Stimulated activated CD4-positive, alpha-beta T cell treated with anti-CD3 and anti-CD28 coated beads, Interleukin-4, amount 100 ng/mL, for 1 hour (primary cell): Measurements from ENCODE around the gene VWA5A.

Source experiments
- DNase-seq: peaks from one replicate; pipeline ENCODE4 v3.0.0-alpha.2; 2020

The VWA5A gene, protein sequence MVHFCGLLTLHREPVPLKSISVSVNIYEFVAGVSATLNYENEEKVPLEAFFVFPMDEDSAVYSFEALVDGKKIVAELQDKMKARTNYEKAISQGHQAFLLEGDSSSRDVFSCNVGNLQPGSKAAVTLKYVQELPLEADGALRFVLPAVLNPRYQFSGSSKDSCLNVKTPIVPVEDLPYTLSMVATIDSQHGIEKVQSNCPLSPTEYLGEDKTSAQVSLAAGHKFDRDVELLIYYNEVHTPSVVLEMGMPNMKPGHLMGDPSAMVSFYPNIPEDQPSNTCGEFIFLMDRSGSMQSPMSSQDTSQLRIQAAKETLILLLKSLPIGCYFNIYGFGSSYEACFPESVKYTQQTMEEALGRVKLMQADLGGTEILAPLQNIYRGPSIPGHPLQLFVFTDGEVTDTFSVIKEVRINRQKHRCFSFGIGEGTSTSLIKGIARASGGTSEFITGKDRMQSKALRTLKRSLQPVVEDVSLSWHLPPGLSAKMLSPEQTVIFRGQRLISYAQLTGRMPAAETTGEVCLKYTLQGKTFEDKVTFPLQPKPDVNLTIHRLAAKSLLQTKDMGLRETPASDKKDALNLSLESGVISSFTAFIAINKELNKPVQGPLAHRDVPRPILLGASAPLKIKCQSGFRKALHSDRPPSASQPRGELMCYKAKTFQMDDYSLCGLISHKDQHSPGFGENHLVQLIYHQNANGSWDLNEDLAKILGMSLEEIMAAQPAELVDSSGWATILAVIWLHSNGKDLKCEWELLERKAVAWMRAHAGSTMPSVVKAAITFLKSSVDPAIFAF

DNA sequence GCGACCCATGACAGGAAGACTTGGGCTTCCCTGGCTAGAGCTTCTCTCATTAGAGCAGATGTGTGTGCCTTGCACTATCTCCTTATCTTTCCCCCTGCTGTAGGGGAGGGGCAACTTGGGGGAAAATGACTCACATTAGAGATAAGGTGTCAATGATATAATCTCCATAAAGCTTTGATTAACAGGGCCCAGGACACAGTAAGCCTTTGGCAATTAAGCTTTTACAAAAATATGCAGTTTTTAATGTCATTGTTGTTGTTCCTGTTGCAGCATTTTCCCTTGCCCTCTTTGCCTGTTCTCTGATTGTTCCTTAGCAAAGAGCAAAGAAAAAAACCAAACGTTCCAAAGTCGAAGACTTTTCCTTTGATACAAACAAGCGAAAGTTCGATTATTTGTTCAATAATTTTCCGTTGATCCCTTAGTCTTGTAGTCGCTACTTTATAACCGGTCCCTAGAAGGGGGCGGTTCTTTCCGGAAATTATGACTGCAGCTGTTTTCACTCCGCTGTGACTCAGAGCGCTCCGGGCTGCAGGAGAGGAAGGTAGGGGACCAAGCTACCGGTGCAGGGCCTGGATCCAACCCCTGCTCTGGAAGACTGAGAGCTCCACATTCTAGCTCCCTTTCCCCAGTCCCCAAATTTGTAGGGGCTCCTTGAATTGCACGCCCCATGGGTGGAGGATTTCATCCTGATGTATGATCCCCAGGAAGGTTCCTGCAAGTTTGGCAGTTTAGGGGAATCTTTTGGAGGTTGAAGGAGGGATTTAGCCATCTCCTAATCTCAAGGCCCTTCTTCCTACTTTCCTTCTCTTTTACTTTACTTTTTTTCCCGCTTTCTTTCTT lies at the start of gene VWA5A:
Gene VWA5A, plus strand, starts transcription at position 509 of the 840 bp plus-strand sequence. CDS start 2,062 bp downstream, outside the sequence.
- peak; percentile 73 for DNase-seq

DNA sequence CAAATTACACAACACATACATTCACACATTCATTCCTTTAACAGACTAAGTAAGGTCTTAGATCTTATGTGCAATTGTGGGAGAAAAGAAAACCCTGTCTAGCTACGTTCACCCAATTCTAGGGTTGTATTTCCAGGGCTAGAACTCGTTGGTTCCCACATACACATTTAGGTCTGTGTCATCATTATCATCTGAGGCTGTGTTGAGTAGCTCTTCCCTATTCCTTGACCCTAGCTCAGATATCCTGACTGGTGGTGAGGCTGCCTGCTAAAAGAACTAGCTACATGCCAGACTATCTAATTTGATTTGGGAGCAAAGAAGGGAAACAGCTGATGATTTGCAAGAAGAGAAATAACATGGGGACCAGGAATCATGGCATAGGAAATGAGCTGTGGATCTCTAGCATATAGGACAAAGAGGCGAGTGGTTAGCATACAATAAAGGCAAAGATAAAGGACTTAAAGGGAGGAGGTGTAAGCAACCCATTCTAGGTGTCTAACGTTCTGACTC lies 46.6 kb upstream of the VWA5A start:
- no peak for DNase-seq

DNA sequence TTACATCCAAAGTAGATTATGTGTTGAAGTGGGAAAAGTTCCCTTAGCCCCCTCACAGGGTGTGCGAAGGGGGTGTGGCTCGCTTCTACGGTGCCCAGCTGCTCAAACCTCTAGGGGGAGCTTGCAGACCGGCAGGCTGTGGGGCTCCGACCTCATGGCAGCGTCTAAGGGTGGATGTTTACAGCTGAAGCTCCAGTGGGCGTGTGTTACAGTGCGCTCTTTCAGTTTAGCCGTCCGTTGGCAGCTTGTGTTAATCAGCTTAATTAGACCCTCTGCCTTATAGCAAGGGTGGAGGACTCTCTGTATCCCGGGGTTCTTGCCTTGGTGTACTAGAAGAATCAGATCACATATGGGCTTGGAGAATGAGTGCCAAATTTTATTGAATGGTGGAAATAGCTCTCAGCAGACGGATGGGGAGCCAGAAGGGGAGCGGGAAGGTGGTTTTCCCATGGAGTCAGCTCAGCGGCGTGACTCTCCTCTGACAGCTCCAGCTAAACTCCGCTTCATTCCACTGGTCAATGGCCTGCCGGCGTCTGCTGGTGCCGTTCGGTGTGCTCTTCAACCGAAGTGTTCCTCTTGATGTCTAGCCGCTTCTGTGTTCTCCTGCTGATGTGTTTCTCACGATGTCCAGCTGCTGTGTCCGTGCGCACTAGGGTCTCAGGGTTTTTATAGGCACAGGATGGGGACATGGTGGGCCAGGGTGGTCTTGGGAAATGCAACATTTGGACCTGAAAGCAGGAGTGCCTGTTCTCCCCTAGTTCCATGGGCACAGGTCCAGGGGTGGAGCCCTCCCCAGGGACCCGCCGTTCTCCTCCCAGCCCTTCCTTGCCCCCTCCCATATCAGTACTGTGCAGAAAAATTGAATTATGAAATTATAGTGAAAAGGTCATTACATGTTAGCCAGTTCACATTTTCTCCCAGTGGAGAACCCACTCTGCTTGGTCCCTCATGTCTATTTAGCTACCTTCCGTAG lies 45.5 kb upstream of the VWA5A start:
- peak; percentile 18 for DNase-seq

DNA sequence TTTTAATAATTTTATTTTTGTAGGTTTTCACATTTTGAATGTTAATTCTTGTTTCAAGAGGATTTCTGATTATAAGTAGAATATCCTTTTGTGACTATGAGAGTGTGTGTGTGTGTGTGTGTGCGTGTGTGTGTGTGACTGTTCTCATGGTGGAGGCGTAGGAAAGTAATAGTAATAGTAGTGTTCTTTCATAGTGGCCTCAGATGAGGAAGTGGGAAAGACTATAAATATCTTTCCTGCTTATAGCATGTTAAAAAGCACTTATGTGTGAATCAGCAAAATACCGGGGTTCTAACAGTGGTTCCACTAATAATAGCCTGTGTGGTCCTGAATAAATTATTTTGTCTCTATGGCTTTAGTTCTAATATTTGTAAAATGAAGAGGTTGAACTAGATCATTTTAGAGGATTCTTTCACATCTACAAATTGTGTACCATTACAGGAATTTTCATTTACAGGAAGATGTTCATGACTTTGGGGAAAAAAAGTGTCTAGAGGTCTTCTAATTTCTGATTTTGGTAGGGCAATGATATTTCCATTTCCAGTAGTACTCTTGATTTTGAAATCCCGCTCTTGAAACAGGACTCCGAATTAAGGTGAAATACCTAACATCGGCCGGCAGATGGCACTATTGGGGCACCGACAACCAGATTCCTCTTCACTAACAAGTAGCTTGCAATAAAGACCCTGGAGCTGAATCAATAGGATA lies 44.2 kb upstream of the VWA5A start:
- peak; percentile 66 for DNase-seq

DNA sequence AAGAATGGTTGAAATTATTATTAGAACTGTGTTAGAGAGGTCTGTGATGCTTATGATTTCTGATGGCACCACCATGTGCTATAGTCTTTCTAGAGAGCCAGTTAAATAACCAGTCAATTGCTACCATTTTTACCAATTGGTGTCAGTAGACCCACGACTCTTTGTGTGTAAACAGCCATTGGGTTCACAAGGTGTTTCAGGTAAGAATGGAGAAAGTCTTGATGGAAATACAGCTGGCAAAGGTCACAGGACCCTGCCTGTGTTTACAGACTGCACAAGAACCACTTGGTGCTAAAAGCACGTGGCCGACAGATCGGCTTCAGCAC lies 43.7 kb upstream of the VWA5A start:
- DNase-seq: no peak

DNA sequence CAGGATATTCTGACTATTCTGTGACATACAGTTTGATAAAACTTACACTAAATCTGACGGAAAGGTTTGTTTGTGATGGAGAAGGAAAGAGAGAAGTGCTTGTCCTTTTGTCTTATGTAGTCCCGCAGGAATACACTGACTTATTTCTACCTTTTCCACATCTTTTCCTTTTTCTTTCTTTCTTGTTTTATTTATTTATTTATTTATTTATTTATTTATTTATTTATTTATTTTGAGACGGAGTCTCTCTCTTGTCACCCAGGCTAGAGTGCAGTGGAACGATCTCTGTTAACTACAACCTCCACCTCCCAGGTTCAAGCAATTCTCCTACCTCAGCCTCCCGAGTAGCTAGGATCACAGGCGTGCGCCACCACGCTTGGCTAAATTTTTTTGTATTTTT lies 43.1 kb upstream of the VWA5A start:
- no peak for DNase-seq

DNA sequence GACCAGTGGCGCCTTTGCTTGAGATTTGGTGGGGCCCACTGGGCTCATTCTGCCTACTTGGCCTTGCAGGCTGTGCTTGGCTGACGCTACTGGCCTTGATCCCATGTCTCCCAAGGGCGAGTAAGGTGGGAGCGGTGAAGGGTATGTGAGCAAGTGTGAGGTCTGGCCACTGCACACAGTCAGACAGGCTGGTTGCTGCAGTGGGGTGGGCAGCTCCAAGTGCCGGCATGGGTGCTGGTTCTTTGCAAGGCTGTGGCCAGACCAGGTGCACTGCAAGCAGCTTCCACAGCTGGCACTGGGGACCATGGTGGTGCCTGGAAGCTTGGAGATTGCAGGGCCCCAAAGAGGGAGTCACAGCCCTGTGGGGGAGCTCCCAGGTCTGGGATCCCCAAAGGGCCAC lies 40.7 kb upstream of the VWA5A start:
- no peak for DNase-seq

DNA sequence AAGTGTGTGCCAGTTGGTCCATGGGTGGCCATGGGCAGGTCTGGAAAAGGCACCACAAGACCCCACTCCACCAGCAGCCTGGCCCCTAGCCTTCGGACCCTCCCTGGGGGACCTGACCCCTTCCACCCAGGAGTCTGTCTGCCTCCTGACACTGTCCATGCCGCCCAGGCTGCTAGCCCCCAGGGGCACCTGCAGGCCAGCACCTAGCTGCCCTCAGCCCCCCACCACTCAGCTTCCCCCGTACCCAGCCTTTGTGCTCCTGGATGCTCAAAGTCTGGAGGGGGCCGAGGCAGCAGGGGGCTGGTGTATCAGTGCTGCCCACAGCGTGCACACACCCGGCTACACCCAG lies 39.8 kb upstream of the VWA5A start:
- no peak for DNase-seq

DNA sequence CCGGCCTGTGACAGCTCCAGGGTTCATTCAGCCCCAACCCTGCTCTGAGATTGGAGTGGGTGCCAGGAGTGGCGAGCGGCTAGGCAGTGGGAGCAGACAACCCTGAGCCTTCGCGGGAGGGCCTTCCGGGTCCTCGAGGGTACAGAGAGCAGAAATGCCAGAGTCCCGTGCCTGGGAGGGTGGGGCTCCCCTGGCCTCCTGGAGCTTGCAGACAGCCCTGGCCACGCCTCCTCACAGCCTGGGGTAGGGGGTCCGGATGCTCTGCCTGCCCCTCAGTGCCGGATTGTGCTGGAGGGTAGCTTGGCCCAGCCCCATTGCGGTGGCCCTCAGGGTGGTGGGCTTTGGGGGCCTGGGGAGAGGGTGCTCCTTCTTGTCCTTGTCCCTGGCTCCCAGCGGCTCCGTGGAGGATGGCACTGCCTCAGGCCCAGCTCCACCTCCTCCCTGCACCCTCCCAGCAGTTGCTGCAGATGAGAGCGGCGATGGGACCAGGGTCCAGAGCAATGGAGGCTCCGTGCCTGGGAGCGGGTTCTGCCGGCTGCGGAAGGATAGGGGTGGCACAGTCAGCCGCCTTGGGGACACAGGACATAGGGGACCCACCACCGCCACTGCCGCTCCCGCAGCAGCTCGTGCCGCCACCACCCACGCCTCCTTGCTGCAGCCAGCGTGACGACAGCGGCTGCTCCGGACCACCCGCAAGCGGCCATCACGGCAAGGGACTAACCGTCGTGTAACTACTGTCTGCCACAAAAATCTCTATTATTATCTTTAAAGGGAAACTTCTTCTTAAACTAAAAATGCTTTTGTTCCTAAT lies 39.2 kb upstream of the VWA5A start:
- no peak for DNase-seq

DNA sequence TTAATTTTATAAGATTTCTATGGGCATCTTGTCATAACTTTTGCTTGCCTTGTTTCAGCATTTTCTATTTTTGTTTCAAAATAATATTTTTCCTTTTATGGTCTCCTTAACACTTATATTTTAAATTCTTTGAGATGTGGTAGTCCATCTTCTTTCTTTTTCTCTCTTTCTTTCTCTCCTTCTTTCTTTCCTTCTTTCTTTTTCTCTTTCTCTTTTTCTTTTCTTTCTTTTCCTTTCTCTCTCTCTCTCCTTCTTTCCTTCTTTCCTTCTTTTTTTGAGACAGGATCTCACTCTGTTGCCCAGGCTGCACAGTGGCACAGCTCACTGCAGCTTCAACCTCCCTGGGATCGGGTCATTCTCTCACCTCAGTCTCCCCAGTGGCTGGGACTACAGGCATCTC lies 38.0 kb upstream of the VWA5A start:
- no peak for DNase-seq

DNA sequence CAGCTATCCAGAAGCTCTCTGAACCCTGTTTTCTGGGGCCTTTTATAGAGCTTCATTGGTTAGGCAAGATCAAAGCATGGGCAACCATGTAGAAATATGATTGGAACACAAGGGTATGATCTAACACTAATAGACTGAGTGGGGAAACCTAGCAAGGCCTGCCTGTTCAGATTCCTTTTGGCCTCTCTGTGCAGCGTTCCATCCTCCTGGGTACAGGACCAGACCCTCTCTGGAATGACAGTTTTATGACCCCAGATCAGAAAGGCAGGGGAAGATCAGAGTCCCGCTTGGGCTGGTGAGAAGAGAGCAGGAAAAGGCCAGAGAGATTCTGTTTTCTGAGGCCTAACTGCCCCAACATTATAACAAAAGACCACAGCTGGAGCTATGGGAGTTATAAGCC lies 36.7 kb upstream of the VWA5A start:
- no peak for DNase-seq

DNA sequence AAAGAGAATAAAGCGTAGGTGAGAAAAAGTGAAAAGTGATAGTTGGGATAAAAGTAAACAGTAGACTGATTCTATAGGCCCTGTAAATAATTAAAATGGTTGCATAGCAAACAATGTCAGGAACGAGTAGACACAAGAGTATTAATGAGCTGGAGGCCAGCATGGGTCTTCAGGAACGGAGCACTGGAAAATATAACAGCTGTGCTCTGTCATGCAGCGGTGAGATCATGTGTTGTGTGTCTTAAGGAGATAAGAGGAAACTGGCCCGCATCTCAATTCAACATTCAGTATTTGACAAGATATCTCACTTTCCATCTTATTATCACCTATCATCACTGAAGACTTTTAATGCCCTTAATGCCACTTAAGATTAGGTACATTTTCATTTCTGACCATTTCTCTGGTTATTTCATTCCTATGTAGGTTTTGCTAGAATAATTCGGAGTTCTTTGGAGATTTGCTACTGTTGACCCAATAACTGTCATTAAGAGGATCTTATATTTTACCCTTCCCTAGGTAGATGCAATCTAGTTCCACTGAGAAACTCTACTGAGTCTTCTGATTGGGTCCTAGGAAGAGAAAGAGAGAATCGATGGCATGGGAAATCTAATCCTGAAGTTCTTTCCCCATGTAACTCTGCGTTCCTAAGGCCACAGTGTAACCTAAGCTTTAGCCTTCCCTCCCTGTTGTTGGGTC lies 35.5 kb upstream of the VWA5A start:
- DNase-seq: no peak

DNA sequence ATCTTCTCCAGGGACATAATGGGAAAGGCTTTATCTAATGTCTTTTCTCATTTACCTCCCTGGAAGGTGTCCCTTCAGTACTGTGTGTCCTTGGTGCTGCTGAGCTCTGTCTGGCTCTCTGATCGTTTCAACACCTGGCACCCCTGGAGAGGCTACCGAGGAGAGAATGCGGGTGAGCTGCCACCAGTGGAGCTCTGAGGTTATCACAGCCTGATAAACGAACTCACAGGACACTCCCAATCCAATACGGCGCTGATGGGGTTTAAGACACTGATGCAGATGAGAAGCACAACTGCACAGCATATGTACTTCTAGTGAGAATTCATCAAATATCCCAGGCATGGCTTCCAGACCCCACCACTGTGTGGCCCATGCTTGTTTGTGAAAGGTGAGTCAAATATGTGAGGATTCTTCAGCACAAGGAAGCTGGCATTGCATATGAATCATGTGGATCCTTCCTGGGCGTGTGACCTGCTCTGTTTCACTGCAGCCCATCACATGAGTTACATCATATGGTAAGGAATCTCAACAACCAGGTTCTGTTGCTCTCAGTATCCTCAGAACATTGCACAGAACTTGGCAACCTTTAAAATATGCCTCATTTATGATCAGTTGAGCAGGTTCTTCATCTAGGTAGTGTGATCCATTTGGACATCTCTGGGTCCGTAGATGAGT lies 34.8 kb upstream of the VWA5A start:
- DNase-seq: no peak

DNA sequence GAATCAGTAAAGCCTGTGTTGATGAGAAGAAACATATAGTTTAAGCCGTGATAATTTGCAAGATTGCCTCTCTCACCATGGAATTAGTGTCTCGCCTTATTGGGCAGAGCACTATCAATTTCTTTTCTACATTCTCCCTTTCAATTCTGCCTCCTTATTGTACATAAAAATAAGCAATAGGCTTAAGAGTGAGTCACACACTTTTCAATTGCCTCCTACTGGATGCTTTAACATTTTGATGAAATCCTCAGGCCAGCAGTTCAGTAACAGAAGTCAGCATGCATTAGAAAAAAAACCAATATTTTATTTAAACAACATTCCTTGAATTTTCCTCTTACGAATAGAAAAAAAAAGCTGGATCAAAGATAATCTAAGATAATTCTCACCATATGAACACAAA lies 33.8 kb upstream of the VWA5A start:
- DNase-seq: no peak

DNA sequence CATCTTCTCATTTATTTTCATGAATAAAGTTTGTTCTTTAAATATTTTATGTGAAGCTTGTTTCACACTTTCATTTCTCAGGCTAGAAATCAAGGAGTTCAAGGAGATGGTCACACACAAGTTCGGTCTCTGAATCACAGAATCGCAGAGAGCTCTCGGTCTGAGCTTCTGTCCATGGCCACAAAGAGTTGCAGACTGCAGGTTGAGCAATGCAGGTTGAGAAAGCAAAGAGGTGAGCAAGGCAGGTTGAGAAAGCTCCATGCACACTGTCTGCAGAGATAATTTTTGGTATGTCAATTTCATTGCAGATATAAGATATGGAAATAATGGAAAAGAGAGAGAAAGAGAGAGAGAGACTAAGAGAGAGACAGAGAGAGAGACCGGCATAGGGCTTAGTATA lies 32.9 kb upstream of the VWA5A start:
- no peak for DNase-seq

DNA sequence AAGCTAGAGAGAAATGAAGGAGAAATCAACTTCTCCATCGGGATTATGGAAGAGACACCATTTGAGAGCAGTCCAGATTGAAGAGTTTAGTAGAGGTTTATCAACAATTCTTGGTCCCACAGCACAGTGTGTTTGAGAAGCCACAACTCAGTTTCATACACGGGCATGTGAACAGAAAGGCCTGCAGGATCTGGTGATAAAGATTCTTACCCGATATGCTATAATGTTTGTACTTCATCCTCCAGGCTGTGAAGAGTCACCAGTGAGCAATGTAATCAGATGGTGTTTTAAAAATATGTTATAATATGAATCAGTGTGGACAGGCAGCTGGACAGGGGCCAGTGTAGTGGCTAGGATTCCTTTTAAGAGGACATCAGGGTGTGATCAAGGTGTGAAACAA lies 29.7 kb upstream of the VWA5A start:
- no peak for DNase-seq

DNA sequence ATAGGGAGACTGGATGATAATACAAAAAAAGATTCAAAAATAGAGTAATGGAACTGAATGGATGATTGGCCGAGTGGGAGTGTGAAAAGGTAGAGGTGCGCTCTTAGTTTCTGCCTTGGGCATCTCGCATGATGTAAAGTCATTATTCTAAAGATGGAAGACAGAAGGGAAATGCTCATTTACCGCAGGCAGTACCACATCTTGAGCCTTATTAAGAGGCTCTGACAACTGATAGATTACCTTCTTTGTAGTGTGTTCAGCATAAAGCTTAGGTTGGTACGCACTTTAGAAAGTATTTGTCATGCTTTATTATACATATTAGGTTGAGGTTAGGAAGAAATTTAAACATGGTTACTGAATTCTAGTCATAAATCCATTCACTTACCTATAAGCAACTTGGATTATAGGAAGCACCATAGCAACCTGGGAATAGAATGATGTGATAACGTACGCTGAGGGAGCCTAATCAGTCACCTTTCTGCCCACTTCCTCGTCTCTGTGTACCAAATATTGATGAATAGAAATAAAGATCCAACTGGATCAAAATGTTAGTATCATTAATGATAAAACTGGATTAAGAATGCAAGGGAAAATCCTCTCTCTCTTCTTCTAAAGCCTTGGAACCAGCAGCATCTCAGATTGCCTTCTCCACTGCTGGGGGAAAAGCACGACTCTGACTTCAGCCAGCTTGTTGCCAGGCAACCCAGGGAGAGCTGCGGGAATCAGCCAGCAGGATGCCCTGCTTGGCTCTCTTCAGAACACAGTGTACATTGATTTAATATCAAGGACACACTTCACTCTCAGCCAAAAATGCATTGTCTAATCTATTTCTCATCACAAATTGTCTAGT lies 29.0 kb upstream of the VWA5A start:
- DNase-seq: no peak

DNA sequence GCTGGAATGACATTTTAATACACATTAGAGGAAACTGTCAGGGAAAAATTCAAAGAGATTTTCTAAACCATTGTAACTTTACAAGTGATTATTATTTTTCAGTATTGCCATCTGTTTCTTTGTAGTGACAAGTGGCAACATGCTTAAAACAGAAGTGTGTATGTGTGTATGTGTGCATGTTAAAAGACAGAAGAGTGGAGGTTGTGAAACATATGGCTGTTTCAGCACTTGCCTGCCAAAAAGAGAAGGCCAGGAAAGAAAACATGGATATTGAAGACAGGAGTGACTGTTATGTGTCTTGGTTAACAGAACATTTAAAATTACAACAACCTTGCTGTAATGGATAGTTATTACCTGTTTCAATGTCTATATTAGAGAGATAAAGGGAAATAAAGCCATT lies 24.3 kb upstream of the VWA5A start:
- no peak for DNase-seq
